Liver (tissue), 3 donors: ENCODE data around the gene P2RY14.

Source experiments
- CTCF ChIP-seq: fragments of 150-350 bp; IDR thresholded peaks from 2 replicates; pipeline ENCODE4 v1.5.1; 2017; ENCODE audit warnings: improper control_type of control experiment, low read depth, low read length; ENCODE audit not compliant: missing input control
- RXRA ChIP-seq, 2 donors: IDR thresholded peaks; 2 replicates each; pipeline ENCODE4 v1.6.1; 2017 to 2018; ENCODE audit warnings: antibody characterized with exemption in 2 of 2, mild to moderate bottlenecking in 1 of 2
- TAF1 ChIP-seq: conservative IDR thresholded peaks from 2 replicates; pipeline ENCODE4 v1.6.1; 2016; ENCODE audit warnings: antibody characterized with exemption, mild to moderate bottlenecking
- YY1 ChIP-seq: IDR thresholded peaks from 2 replicates; pipeline ENCODE4 v1.6.1; 2016; ENCODE audit warnings: antibody characterized with exemption, mild to moderate bottlenecking
- ZBTB33 ChIP-seq: IDR thresholded peaks from 2 replicates; pipeline ENCODE4 v1.6.1; 2016; ENCODE audit warnings: antibody characterized with exemption
- donor health status: healthy.
- donor health status: healthy.

- TF ChIP-seq CTCF = no peak
- no peak for TF ChIP-seq RXRA (IDR thresholded peaks at IDR 0.05)
- TF ChIP-seq TAF1 = no peak
- no peak for TF ChIP-seq ZBTB33
- no peak for TF ChIP-seq YY1
Measured at GRCh38 chr3:151166161-151166560, 112.2 kb downstream of the P2RY14 start.
